HG02884 (cell line): ENCODE results near the gene FOXQ1.

Source experiments
- ATAC-seq: cut with Tn5 transposase; IDR thresholded peaks from one replicate; pipeline ENCODE4 v1.9.1; 2021; ENCODE audit warnings: mild to moderate bottlenecking, moderate library complexity; ENCODE audit not compliant: unreplicated experiment

Gene FOXQ1

GRCh38 chr6:1311400-1312202 is at the start of gene FOXQ1:
Gene FOXQ1, plus strand, starts transcription at chr6:1312098. Its CDS starts 607 bp downstream, at chr6:1312705.
- ATAC-seq, result no peak

- ATAC-seq, result no peak
These were observed 49.2 kb upstream of the FOXQ1 start for GRCh38 chr6:1262704-1263038.

- no peak for ATAC-seq
These were observed 48.7 kb upstream of the FOXQ1 start for GRCh38 chr6:1263039-1263849.

- ATAC-seq, result no peak
These were observed 48.0 kb upstream of the FOXQ1 start for GRCh38 chr6:1263850-1264377.

GRCh38 chr6:1264619-1265445 is 47.1 kb upstream of the FOXQ1 start:
- ATAC-seq, result no peak

GRCh38 chr6:1266686-1267056 is 45.2 kb upstream of the FOXQ1 start:
- no peak for ATAC-seq

GRCh38 chr6:1267057-1267732 is 44.7 kb upstream of the FOXQ1 start:
- ATAC-seq, result no peak

- ATAC-seq, result no peak
These were observed 43.8 kb upstream of the FOXQ1 start for GRCh38 chr6:1267790-1268762.

GRCh38 chr6:1271071-1271763 is 40.7 kb upstream of the FOXQ1 start:
- no peak for ATAC-seq

GRCh38 chr6:1278061-1278720 is 33.7 kb upstream of the FOXQ1 start:
- no peak for ATAC-seq

GRCh38 chr6:1279065-1279464 is 32.8 kb upstream of the FOXQ1 start:
- ATAC-seq, result no peak

GRCh38 chr6:1280666-1281300 is 31.1 kb upstream of the FOXQ1 start:
- ATAC-seq, result no peak

GRCh38 chr6:1281746-1282145 is 30.2 kb upstream of the FOXQ1 start:
- no peak for ATAC-seq

GRCh38 chr6:1283501-1283900 is 28.4 kb upstream of the FOXQ1 start:
- ATAC-seq, result no peak

GRCh38 chr6:1285556-1285955 is 26.3 kb upstream of the FOXQ1 start:
- ATAC-seq, result no peak

- no peak for ATAC-seq
These were observed 25.9 kb upstream of the FOXQ1 start for GRCh38 chr6:1285956-1286355.

GRCh38 chr6:1287103-1287591 is 24.8 kb upstream of the FOXQ1 start:
- no peak for ATAC-seq

GRCh38 chr6:1290086-1290485 is 21.8 kb upstream of the FOXQ1 start:
- ATAC-seq, result no peak
